ENCODE results near the gene SYT14. TPM values are rescaled to one million over a fixed set of nuclear protein-coding genes. Genes with fewer than 3 reads are reported as not detected.
"Not testable (repeated sequence)": the region's sequence is repeated elsewhere in the genome, so short reads cannot be mapped to it uniquely, and the experiment has no call there.

SYT14 gene
- total RNA-seq, 1 donor from 2014 or later = 0.13 TPM

DNA sequence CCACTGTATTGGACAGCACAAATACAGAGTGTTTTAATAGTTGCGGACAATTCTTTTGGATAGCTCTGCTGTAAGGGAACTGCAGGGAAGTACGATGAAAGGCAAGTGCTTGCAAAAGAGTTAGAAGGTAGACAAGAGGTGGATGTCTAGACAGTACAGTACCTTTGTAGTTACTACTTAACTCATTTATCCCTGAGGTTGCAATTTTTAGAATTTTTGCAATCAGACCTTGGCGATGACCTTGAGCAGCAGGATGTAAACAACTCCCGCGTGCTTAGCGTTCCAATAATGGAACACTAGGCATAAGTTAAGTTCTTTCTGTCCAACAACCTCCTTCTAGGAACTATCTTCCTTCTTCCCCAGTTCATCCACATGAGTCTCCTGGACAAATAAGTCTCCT is 1.9 kb upstream of the SYT14 start:
- no peak for DNase-seq (ENCODE audit: low read depth in 2 of 2)

DNA sequence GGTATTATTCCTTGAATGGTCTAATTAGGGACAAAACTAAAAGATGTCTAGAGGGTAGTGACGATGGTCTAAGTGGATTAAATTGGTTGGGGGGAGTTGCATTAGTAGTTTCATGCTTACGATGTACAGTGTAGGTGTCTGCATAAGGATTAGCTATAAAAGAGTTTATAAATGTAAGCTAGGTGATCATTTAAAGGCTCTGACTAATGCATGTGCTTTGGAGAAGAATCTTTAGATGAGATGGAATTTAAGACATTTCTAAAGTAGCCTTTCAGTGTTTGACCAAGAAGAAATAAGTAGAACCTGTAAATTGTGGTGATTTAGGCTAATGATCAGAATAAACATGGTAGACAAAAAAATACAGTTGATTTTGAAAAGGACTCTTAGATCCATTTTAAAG is 7.4 kb downstream of the SYT14 start:
- no peak for DNase-seq (ENCODE audit: low read depth in 2 of 2)

DNA sequence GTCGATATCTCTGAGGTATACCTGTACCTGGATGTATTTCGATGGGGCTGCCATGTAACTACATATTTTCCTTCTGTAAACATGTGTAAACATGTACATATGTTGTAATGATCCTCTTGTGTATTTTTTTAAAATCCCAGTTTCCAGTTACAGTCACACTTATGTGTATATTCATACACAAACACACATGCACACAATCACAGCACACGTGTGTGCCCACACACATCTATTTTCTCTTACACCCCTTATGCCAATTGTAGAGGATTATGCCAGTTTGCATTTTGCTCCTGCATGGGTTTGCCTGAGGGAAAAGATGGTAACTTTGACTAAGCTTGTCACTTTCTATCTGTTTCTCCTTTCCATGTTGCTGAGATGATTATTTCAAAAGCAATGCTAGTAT is 10.1 kb downstream of the SYT14 start:
- no peak for DNase-seq (ENCODE audit: low read depth in 2 of 2)

DNA sequence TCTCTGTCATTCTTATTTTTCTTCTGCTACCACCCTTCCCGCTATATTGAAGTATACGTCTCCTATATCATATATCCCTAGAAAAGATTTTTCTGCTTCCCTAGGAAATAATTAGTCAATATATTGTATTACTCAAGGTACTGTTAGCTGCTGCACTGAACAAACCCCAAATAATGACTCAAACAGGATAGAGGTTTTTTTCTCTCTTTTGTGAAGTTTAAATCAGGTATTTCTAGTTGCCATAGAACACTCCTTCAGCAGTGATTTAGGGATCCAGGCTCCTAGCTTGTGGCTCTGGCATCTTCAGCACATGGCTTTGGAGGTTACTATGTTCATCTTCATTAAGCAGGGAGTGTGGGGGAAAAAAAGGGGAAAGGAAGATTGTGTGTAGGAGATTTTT is 18.1 kb downstream of the SYT14 start:
- DNase-seq (ENCODE audit: low read depth in 2 of 2) = no peak

DNA sequence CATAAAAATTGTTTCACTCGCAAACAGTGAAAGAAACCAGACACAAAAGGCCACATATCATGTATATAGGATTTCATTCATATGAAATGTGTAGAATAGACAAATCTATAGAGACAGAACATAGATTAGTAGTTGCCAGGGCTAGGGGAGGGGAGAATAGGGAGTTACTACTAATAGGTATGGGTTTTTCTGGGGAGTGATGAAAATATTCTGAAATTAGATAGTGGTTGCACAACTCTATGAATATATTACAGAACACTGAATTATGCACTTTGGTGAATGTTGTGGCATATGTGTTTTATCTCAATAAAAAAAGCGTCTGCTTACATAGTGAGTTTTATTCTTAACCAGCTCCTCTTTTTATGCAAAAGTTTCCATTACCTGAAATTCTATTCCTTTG is 21.6 kb downstream of the SYT14 start:
- DNase-seq (ENCODE audit: low read depth in 2 of 2) = no peak

DNA sequence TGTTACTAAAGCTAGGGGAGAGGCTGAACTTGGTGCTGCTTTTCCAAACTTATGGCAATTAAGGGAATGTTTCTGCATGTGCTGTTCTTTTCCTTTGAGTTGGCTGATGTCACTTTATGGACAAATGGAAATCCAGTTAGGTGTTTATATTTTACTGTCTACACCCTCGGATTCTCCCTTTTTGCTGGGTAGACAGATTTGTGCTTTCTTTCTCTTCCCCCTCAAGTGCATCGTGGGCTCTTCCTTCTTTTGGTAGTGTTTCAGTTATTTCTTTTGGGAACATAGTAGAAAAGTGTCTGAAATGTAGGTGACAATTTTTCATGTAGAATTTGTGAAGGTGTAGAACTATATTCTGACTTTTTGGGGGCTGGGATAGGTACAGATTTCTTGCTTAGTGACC is 22.9 kb downstream of the SYT14 start:
- no peak for DNase-seq (ENCODE audit: low read depth in 2 of 2)

DNA sequence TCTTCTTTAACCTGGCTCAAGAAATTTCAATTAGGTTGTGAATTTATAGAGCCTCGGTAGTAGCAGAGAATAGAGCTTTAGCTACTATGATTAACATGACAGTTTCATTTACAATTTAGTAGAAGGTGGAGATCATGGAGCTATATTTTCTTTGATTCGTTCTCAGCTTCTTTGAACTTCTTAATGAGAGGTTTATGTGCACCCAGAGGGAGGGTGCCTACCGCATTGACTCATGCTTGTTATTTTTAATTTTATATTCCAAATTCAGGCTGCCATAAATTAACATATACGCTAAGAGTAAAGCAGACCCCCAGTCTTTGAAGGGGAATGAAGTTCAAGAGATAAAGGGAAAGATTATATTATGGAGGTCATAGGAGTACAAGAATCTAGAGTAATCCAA is 24.4 kb downstream of the SYT14 start:
- no peak for DNase-seq (ENCODE audit: low read depth in 2 of 2)

DNA sequence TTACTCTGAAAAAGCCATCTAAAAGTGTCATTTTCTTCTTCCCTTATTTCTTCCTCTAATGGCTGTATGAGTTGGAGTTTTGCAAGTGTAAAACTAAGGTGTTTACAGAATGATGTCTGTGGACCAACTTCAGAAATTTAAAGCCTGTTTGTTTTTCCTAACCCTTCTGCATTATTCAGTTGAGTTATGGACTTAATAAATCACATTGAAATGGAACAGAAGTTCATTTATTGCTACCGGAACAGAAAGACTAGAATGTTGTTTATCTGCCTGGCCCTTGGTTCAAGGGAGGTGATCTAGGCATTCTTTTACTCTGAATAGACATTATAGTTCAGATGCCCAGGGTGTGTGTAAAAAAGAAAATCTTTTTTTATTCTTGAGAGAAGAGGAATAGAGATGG is 24.8 kb downstream of the SYT14 start:
- DNase-seq (ENCODE audit: low read depth in 2 of 2) = no peak

DNA sequence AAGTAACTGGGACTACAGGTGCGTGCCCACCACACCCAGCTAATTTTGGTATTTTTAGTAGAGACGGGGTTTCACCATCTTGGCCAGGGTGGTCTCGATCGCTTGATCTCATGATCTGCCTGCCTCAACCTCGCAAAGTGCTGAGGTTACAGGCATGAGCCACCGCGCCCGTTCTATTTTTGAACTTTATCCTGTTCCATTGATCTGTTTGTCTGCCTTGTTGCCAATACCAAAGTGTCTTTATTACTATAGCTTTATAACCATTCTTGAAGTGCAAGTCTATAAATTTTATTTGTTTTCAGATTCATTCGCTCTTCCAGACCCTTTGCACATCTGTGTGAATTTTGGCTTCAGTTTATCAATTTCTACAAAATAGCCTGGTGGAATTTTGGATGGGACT is 28.0 kb downstream of the SYT14 start:
- no peak for DNase-seq (ENCODE audit: low read depth in 2 of 2)

DNA sequence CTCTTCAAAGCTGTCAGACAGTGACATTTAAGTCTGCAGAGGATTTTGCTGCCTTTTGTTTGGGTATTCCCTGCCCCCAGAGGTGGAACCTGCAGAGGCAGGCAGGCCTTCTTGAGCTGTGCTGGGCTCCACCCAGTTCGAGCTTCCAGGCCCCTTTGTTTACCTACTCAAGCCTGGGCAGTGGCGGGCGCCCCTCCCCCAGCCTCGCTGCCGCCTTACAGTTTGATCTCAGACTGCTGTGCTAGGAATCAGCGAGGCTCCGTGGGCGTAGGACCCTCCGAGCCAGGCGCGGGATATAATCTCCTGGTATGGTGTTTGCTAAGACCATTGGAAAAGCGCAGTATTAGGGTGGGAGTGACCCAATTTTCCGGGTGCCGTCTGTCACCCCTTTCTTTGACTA is 40.7 kb downstream of the SYT14 start:
- not testable (repeated sequence) for DNase-seq (ENCODE audit: low read depth in 2 of 2)

DNA sequence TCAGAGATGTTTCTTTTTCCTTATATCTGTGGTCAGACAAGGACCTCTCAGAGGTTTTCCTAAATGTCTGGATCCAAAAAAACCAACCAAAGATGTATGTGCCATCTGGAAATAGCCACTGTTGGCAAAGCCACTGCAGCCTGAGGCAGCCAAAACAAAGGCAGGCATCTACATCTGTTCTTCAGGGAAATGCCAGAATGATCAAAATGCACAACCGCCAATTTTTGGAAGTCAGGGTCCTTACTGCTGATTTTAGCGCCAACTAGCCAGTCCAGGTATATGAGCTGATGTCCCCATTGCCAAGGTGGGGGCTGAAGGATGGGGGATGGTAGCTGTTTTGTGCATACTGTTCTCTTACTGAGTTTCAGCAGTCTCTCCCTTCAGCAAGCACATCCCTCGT is 45.9 kb downstream of the SYT14 start:
- DNase-seq (ENCODE audit: low read depth in 2 of 2) = no peak

DNA sequence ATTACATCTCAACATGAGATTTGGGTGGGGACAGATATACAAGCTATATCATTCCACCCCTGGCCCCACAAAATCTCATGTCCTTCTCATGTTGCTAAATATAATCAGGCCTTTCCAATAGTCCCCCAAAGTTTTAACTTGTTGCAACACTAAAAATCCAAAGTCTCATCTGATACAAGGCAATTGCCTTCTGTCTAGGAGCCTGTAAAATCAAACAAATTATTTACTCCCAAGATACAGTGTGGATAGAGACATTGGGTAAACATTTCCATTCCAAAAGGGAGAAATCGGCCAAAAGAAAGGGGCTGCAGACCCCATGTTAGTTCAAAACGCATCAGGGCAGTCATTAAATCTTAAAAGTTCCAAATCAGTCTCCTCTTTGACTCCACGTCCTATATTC is 47.0 kb downstream of the SYT14 start:
- DNase-seq (ENCODE audit: low read depth in 2 of 2) = no peak

DNA sequence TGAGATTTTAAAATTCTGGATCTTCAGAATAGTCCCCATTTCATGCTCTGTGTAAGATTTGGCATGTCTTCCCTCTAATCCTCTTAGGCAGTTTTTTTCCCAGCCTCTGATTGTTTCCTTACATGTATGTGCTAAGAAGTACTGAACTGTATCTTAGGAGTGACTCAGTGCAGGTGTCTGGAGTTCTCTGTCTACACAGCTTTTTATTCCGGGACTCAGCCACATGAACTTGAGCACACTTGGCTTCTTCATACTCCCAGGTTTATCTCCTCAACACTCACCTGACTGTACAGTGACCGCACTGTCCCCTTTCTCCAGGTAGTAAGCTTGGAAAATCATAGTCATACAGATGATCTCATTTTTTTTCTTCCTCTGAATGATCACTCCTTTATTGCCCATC is 50.7 kb downstream of the SYT14 start:
- peak in 1 of 2 donors; percentile 3 for DNase-seq (ENCODE audit: low read depth in 2 of 2)

DNA sequence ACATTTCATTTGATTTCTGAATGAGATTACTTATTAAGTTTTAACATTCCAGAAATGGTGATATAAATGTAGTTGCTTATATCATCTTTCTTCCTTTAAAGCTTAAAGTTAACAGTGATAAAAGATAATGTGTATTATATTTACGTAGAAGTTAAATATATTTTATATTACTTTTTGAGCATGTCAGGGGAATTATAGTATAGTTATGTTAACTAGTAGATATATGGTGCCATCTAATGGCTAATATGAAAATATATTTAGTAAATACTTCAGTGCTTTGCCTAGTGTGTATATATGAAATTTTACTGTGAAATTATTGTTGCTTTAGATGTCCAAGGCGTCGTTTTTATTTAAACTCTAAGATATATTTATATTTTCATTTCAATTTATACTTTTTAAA is 51.5 kb downstream of the SYT14 start:
- DNase-seq (ENCODE audit: low read depth in 2 of 2) = peak; percentile 1 to 15

DNA sequence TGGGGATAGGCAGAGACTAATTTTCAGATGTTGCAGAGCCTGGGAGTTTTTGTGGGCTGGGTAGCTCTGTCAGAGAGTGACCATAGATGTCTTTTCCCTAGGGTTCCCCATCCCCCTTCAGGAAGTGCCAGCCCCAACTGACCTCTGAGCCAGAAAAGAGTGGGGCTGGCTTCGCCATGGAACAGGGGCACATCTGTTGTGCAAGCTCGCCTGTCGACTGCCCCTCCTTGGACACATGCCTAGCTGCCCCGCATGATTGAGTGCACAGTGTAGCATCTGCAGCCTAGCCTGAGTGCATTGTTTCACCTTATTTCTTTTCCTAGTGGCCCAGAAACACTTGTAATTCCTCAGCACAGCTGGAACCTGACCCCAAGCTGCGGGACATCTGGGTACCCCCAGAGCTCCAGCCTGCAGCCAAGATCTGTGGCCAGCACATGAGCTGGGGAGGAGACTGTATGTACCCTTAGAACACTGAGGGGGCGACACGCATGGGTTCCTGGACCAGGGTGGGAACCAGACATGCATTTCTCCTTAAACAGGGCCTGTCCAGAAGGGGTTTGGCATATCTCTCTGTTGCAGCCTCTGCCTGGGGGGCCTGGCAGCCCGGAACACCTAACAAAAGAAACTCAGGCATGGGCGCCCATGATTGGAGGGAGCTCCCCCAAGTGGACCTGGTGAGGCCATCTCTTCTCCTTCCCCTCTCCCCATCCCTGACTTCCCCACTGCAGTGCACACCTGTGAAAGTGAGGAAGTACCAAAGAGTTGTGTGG is 55.2 kb downstream of the SYT14 start:
- DNase-seq (ENCODE audit: low read depth in 2 of 2) = no peak

DNA sequence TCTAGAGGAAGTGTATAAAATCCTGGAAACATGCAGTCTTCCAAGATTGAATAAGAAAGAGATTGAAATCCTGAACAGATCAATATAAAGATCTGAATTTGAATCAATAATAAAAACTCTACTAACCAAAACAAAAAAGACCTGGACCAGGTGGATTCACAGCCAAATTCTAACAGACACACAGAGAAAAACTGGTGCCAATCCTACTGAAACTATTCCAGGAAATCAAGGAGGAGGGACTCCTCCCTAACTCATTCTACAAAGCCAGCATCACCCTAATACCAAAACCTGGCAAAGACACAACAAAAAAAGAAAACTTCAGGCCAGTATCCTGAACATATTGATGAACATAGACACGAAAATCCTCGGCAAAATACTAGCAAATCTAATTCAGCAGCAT is 58.3 kb downstream of the SYT14 start:
- DNase-seq (ENCODE audit: low read depth in 2 of 2) = no peak

DNA sequence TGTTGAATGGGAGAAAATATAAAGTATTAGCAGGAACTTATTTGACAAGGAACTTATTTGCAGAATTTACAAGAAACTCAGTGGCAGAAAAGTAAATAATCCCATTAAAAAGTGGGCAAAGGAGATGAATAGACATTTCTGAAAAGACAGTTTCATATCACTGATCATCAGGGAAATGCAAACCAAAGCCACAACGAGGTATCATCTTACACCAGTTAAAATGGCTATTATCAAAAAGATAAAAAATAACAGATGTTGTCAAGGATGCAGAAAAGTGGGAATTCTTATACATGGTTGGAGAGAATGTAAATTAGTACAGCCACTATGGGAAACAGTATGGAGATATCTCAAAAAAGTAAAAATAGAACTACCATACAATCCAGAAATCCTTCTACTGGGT is 61.0 kb downstream of the SYT14 start:
- DNase-seq (ENCODE audit: low read depth in 2 of 2) = no peak

DNA sequence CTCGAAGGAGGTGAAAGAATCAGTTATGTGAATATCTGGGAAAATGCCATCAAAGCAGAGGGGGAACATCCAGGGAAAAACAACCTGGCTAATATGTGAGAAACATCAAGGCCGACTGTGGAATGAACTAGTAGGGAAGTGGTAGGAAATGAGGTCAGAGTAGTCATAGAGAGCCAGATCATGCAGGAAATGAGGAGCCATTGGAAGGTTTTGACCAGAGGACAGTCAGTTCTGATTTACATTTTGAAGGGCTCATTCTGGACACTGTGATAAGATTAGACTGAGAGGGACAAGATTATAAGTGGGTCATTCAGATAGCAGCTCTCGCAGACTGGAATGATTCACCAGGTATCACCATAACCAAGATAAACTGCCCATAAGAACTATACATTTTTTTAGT is 63.7 kb downstream of the SYT14 start:
- DNase-seq (ENCODE audit: low read depth in 2 of 2) = peak in 1 of 2 donors; percentile 37

DNA sequence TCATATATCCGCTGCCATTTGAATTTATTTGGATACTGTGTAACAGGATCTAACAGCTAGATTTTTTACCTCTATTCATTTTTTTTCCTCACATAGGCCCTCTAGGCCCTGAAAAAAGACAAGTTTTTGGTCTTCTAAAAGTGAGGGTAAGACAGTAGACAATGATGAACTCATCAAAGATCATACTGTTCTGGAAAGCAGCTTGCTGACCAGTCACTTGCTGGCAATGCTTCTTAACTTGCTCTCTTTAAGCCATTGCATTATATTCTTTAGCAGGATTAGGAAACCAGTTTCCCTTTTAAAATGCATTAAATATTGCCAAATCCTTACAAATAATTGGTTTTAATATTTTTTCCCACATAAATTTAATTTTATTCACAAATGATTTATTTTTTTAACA is 65.5 kb downstream of the SYT14 start:
- DNase-seq (ENCODE audit: low read depth in 2 of 2) = no peak

DNA sequence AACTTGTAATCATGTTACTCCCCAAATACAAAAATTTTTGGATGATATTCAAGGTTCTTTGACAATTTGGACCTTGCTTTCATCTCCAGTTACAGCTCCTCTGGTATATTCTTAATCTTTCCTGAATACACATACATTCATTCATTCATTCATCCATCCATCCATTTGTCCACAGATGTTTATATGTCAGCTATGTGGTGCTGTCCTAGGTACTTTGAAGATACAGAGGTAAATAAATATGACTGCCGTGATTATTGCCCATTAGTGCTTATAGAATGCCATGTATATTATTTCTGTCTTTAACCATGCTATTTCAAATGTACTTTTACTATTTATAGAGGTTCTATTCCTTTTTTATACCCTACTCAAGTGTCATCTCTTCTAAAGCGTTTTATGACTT is 72.1 kb downstream of the SYT14 start:
- DNase-seq (ENCODE audit: low read depth in 2 of 2) = no peak

DNA sequence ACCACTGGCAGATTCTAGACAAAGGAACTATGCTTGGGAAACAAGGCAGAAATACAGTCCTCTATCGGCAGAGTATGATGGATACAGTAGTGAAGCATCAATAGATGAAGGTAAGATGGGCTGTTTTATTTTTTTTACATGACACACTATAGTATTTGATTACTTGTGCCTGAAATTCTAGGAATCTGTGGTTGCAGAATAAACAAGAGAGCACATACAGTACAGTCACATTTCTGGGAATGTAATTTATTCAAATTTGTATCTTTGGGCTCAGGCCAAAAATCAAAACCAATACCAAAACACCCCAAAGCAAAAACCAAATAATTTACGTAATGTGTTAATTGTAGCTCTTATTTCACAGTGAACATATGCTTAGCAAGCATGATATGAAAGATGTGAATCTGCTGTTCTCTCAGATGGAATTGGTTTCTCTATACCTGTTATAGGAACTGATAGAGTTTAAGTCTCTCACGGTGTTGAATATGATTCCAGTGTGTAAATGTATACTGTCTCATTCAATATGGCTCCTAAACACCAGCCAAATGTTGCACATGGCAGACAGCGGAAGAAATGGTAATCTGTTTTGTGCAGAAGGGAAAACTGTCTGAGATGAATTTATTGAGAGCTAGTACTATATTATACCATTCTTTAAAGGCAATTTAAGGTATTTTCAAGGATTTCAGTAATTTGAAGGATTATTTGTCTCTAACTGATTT is 83.3 kb downstream of the SYT14 start:
- DNase-seq (ENCODE audit: low read depth in 2 of 2) = no peak

DNA sequence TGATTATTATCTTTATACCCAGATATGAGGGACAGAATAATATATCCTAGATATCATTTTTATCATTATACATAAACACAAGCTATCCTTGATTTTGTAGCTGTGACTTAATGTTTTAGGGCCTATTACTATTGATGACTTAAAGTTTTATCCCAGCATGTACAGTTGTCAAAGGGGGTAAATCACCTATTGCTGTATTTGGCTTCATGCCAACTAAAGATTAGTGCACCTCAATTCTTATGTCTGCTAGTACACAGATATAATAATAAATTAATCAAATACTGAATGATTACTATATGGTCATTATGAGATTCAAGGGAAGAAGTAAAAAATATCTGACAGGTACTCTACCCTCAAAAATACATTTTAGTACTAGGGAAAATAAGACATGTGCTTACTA is 84.0 kb downstream of the SYT14 start:
- no peak for DNase-seq (ENCODE audit: low read depth in 2 of 2)

DNA sequence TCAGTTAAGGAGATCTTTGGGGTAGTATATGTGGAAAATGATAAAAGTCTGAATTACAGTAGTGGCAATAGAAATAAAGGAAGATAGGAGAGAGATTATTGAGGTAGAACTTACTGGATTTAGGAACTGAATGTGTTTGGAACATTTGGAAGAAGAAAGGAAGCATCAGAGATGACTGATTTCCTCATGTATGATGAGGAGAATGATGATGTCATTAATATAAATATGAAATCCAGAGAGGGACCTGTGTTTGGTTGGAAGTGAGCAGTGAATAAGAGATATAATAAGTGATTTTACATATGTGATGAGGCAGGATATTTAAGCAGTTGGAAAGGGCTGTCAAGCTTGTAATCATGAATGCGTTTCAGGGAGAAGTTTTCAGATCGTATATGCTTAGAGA is 86.3 kb downstream of the SYT14 start:
- DNase-seq (ENCODE audit: low read depth in 2 of 2) = no peak
